Measurements from ENCODE around the gene SLFN13.

GRCh38 chr17:35486920-35487732 lies 38.6 kb upstream of the SLFN13 start:
- TF ChIP-seq POLR2AphosphoS5 (IDR thresholded peaks at IDR 0.05; ENCODE audit: low read depth, low read length) (no peak), EP300 (IDR thresholded peaks at IDR 0.05; ENCODE audit: borderline replicate concordance in 1 of 2, low read depth in 1 of 2, low read length in 1 of 2) (no peak), CTCF (IDR thresholded peaks at IDR 0.05) (no peak), REST (IDR thresholded peaks at IDR 0.05; ENCODE audit: low read depth, low read length) (no peak)

All from SK-N-SH (cell line).